ENCODE data around the gene LMO7.
"Not testable (repeated sequence)": the region's sequence is repeated elsewhere in the genome, so short reads cannot be mapped to it uniquely, and the experiment has no call there.

The LMO7 gene

DNA sequence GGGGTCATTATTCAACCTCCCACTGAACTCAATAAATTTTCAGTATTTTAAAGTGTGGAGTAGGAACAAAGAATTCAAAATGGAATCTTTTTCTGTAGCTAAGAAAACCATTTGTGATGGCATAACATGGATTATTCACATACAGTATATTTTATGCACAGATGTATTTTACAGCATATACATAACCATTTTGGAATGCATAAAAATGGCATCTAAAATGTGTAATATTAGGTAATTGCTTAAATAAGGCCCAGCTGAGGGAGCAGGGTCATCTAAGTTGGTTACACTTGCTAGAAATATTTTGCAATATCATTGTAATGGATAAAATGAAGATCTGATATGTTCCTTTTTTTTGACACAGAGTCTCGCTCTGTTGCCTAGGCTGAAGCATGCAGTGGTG lies 146.9 kb downstream of the LMO7 start:
- no peak for DNase-seq

DNA sequence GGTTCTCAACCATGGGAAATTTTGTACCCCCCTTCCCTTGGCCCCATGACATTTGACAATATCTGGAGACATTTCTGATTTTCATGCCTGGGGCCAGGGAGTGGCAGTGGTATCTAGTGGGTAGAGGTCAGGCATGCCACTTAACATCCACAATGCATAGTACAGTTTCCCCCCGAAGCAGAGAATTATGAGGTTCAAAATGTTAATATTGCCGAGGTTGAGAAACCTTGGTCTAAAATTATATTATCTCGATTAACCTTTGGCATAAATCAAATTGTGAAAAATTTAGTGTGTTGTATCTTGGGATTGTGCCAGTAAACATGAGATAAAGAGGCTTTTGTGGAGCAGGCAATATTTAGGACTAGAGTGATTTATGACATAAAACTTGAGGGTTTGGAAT lies 147.9 kb downstream of the LMO7 start:
- no peak for DNase-seq

DNA sequence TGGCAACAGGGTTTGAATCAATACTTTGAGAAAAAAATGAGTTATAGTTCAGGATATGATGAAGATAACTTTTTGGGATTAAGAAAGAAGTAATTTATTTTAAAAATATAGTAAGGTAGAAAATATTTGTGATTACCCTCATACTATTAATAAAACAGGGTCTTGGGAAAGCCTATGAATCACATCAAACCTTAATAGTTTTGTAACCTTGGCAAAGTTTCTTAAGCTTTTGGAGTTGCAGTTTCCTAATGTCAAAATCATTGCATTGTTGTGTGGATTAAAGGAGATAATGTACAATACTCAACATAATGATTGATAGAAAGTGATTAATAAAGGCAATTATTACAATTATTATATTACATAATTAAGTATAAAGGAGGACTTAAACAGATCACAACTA lies 149.0 kb downstream of the LMO7 start:
- DNase-seq, result no peak

DNA sequence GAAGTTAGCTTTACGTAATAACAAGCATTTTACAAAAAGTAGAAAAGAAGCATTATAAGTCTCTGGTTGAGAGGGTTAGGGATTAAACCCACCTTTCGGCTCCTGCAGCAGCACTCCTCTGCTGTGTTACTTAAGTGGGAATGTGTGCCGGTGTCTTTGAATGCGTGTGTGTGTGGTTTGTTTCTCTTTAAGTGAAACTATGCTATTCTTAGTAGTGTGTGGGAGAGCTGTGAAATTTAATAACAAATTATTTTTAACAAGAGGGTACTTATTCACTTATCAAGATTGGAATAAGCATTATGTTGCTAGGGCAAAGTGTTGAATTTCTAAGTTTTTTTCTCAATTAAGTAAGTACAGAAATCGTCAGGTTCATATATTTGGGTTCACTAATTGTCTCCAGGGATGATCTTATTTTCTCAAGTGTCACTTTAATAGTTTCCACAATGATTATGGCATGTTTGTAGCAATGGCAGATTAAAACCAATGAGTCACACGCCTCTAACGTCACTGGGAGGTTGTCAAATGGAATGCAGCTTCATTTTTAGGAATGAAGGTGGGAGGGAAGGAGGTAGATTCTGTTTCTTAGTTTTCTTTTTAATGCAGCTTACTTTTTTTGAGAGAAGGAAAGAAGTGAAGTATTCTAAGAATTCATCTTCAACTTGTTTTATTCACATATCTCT lies 151.3 kb downstream of the LMO7 start:
- DNase-seq, result no peak

DNA sequence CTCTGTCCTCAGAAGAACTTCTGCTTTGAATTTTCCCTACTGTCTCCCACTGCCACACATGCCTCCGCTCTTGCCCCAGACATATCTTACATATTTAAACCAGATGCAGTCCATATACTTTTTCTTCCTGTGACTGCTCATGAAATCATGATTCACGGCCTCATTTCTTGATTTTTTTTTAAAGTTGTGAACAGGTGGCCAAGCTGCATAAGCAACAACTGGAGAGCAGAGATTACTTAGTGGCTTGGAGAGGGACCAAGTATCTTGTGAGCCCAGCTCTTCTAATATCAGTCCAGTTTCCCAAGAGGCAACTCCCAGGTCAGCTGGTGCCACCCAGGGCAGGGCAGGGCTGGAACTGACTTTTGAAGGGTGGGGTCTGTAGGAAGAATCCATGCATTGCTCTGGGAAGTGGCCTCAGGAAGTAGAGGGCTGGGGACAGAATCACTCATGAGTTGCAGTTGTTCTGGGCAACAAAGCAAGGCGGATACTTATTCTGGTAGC lies 152.4 kb downstream of the LMO7 start:
- no peak for DNase-seq

DNA sequence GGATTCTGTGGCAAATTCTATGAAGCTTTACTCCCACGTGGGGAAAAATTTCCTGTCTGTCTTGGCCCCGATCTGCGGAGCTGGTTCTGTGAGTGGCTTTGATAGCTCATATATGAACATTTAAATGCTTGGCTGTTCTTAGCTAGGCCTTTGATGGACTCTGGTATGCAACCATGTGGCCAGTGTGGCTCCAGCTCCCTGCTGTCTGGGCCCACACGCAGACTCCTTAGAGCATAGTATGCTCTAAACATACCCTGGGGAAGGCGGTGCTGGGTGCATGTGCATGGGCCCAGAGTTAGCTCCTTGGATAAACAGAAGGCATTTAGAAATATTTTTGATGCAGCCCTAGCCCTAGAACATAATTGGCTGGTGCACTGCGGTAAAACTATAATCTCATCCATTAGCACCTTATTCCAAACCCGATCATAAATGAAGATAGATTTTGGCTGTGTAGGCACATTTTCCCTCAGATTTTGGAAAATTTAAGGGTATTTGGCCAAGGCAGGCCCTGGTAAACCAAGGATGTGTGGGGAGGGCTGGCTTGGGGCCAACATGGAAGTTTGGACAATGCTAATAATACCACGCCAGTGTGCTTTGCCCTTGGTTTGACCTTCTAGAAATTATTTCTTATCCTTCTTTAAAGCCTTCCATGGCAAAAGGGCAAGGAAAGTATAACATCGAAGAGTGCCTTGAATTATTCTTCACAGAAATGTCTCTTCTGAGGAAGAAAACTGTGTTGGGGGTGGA lies 153.5 kb downstream of the LMO7 start:
- no peak for DNase-seq

DNA sequence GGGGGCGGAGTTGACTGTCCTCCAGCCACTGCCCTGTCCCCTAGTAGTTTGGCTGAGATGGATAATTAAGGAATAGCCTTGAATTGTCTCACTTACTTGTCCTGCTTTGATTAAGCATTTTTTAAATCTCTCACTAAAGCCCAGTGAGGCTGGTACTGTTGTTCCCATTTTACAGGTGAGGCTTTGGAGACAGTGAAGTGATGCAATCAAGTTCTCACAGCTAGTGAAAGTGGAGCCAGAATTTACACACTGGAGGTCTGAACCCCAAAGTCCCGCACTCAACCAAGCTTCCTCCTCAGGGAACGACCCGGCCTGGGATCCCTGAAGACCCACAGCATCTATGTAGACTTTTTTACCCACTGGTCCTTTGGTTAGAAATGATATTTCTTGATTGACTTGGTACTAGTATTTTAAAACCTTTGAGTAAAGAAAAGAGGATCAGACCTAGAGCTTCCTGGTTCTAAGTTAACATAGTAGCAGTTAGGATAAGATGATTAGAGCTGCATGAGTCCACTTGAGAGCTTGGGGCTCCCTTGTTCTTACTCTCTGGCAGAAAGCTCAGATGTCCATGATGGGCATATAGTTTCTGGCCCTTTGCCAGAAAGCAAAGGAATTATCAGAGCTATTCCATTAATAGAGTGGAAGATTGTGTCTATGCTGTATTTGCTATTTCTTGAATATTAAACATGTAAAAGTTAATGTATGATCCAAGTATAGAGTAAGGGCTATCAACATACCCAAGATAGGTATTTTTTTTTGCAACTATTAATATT lies 154.3 kb downstream of the LMO7 start:
- DNase-seq, result no peak

DNA sequence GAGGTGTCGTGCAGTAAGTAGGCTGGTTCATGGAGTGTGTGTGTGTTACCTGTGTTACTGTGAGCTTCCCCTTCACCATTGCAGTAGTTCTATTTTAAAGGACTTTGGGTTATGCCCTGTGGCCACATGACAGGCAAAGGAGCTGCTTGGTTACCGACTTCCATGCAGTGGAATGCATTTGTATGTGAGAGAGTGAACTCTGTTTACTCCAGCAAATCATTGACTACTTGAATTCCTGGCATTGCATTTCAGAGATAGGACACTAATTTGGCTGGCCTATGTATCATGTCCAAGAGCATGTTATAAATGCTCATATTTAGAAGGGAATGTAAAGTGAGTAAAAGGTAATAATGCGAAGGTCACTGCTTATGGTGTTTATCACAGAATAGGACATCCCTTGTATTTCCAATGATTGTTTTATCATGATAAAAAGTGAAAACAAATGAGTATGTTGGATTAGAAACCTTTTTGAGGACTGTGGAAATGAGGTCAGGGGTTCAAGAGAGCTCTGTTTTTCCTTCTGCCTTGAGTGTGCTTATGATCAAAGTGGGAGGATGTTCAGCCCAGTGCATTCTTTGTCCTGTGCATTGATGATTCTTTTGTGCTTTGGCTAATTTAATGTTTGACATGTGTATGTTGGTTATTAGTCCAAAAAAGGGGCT lies 156.5 kb downstream of the LMO7 start:
- DNase-seq, result no peak

DNA sequence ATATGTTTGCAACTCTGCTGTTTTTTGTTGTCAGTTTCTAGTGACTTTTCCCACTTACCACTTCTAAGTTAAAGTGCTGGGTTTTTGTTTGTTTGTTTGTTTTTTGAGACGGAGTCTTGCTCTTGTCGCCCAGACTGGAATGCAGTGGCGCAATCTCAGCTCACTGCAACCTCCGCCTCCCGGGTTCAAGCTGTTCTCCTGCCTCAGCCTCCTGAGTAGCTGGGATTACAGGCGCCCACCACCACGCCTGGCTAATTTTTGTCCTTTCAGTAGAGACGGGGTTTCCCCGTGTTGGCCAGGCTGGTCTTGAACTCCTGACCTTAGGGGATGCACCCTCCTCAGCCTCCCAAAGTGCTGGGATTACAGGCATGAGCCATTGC lies 157.0 kb downstream of the LMO7 start:
- not testable (repeated sequence) for DNase-seq

DNA sequence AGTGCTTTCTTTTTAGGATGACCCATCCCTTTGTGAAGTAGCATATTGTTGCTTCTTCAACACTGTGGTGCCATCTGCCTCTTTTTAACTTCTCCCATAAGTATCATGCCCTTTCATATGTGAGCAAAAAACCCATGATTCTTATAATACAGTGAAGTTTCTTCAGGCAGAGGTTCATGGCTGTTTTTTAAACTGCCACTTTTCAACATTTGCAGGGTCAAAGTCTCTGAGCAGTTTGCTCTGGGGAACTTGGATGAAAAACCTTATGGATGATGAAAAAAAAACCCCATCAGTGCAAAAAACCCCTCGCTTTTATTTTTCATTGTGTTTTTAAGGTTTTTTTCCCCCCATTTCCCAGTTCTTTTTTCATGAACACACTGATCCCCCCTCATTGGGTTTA lies 158.5 kb downstream of the LMO7 start:
- no peak for DNase-seq

DNA sequence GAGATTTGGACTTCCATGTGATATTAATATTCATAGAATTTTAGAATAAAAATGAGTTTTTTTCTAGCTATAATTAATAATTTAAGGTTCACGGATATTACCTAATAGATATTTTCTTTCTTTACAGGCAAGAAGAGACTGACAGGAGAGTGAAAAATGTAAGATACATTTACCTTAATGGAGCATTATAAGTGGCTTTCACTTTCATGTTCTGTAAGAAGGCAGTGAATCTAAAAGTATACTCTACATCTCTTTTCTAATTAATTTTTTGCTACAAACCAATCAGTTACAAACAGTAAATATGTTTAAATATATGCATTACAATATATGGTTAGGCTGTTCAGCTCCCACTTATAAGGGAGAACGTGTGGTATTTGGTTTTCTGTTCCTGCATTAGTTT lies 159.1 kb downstream of the LMO7 start:
- DNase-seq, result no peak

DNA sequence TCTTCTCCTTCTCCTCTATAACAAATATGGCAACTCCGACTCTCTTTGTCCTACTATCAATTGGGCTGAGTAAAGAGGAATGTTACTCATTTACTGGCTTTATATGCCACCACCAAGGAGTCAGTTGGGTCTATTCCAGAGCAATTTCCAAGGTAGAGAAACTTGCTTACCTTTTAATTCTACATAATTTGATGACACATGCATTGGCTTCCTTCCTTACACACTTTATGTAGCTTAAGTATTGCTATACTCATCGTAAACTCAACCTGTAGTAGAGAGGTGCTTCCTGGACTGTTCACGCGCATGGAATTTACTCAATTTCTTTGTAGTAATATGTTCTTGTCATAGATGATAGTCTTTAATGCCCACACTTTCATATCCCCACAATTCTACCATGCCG lies 160.7 kb downstream of the LMO7 start:
- DNase-seq, result no peak

DNA sequence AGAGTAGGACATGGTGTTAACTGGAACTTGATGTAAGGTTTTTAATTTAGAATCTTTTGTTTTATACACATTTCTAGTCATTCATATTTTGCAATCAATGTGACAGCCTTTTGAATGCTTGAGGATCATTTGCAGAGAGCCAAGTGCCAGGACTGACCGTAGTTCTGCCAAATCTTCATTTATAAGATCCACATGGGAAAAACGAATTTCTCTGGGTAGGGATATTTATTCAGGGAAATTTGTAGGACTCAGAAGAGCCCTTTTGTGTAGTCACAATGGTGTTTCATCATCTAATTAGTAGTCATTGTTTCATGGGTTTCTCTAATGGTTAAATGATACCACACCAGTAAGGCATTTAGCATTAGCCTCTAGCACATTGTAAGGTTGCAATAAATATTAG lies 161.1 kb downstream of the LMO7 start:
- DNase-seq, result no peak

DNA sequence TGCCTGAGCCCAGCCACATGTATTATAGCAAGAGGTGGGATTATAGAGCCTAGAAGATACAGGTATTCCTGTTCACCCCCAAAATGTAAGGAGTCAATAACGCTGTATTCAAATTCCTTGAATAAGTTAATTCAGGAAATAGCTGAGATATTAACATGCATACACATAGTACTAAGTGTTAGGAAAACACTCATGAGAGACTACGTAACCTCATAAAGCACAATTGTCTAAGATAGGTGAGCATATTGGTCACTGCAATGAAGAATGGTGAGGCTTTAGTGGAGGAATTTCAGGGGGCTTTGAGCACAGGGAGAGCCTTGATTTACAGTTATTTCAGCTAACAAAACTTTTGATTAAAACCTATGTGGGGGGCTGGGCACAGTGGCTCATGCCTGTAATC lies 161.6 kb downstream of the LMO7 start:
- DNase-seq, result no peak

DNA sequence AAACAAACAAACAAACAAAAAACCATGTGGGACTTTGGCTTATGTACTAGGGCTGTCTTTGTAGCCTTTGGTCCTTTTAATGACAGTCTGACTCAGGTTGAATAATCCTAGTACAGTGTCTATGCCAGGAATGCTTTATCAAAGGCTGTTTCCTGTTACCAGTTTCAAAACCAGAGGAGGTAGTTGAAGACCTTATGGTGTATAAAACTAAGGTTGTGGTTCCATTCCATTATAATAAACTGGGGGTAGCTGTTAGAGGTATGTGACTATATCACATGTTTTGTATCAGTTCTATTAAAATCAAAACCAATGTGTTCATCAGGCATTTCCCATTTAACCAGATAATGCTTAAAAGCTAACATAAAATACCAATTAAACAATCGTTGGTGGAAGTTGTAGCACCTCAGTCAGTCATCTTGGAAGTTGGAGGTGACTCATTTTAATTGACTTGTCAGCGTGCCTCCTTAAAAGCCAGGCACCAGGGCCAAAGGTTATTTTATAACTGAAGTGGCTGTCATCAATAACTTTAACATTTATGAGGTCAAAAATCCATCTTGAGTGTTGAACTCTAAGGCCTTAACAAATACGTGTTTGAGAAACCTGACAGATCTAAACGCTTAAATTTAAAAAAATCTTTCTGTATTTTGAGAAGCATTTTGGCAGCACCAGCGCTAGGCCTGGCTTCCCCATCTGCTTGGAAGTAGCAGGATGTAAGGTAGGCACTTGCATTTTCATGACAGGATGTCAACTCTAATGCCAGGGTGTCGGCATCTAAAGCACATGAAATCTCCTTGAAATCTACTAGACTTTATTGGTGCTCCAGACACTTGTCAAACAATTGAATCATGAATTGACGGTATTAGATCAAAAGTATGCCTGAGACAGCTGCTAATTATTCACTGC lies 162.5 kb downstream of the LMO7 start:
- no peak for DNase-seq

DNA sequence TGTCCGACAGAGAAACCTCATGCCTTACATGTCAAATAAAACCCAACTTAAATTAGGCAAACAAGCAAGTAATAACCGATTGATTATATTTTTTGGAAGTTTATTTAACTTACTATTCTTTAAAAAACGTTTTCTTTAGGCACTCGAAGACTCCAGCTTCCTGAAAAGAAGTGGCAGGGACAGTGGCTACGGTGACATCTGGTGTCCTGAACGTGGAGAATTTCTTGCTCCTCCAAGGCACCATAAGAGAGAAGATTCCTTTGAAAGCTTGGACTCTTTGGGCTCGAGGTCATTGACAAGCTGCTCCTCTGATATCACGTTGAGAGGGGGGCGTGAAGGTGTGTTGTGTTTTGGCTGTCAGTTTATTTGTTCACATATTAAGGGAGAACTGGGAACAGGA lies 164.4 kb downstream of the LMO7 start:
- DNase-seq, result peak; percentile 3

DNA sequence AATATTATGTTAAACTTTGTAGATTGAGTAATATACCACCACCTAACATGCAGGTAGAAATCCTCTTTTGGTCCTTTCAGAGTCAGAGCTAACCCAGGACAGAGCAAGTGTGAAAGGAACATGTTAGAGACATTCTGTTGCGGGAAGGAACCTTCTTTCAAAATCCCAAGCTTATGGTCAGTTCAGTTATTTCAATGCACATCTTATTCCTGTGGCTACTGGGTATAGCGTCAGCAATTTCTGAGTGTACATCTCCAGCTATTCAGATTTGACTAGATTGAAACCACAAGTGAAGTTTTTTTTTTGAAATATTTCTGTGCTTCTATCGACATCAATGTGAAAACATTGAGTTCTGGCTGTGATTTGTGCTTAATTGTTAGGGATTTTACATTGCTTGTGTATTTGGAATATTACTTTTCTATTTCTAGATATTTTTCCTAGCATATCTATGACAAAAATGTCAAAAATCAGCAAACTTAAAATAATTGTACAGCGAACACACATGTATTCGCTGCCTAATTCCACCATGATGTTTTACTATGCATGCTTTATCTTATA lies 165.3 kb downstream of the LMO7 start:
- no peak for DNase-seq

DNA sequence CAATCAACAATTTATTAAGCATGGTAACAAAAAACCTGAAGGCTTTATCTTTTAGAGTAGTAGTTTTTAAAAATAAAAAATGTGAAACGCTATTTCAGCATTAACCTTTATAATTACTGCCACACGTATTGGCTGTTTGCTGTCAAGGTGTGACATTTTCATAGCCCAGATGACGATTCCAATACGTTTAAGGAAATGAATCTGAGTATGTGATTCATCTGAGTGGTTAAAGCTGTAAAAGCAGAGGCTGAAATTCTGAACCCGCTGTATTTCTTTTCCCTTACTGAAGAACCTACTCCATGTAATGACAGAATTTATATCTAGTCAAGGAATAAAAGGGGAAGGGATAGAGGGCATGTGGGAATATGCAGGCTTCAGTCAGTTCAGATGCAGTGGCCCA lies 166.0 kb downstream of the LMO7 start:
- DNase-seq, result no peak

DNA sequence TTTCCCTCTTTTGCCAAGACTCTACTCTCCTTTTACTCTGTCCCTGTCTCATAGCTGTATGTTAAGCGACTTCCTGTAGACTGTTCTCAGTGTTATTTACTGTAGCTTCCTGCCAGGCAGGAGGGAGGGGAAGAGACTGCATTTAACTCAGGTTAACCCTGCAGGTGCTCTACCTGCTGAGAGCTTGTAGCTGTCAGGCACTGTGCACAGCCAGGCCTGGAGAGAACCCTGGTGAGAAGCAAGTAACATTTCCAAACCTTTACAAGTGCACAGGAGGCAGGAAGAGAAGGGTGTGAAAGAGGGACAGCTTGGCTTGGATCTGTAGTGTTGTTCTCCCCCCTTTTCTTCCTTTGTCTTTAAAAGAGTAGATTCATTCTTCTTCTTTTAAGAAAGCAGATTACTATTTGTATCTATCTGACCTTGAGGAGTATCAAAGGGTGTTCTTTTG lies 167.1 kb downstream of the LMO7 start:
- DNase-seq, result no peak

DNA sequence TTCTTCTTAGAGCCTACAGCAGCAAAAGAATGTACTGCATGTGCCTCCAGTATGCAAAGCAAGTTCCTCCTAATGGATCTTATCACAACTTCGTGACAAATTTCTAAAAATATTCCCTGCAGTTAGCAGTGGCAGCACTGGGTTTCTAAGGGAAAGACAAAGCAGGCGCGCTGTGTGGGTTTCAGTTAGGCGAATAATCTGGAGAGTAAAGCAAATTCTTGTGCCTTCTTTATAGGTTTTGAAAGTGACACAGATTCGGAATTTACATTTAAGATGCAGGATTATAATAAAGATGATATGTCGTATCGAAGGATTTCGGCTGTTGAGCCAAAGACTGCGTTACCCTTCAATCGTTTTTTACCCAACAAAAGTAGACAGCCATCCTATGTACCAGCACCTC lies 167.9 kb downstream of the LMO7 start:
- no peak for DNase-seq

DNA sequence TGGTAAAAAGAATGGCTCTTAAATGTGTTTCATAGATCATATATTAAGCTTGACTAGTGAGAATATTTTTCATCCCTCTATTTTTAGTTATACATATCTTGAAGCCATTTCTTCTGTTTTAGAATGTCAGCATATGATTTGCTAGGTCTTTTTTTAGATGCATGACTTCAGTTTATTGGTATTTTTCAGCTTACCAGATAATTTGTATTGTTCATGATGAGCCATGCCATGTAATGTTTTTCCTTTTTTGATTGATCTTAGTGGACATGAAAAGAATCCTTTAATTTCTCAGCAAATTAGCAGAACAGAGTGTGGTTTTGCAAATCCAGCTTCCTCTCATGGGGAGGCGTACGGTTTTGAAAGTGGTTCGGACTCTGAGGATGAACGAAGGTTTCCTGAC lies 168.5 kb downstream of the LMO7 start:
- no peak for DNase-seq

DNA sequence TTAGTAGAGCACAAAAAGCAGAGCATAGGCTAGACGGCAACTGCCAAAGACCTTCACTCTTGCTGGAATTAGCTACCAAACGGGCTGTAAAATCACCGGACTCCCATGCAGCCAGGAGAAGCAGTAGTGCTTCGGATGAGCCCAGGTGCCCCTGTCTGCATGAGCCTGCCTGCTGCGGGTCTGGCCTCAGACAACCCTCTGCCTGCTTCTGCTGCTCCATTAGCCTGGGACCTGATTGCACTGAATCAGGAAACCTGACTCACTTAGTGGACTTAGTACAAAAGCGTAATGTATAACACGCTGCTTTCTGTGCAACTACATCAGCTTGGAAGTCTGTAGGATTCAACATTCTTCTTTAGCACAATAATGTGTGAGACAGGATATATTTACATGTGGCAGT lies 170.0 kb downstream of the LMO7 start:
- DNase-seq, result no peak
